Measurements from ENCODE around the gene ERBIN.
"Not testable (repeated sequence)": the region's sequence is repeated elsewhere in the genome, so short reads cannot be mapped to it uniquely, and the experiment has no call there.

DNA sequence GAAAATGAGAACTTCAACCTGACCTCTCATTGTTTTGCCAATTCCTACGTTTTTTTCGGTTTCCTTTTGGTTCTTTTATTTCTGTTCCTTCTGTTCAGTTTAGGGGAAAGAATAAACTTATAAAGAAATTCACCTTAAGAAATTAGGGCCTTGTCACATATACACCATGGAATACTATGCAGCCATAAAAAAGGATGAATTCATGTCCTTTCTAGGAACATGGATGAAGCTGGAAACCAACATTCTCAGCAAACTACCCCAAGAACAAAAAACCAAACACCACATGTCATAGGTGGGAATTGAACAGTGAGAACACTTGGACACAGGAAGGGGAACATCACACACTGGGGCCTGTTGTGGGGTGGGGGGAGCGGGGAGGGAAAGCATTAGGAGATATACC lies 46.5 kb downstream of the ERBIN start:
- not testable (repeated sequence) for TF ChIP-seq L3MBTL2 (conservative IDR thresholded peaks at IDR 0.05); ZNF384 (IDR thresholded peaks at IDR 0.05); FOXA1 (IDR thresholded peaks at IDR 0.05); NFRKB (IDR thresholded peaks at IDR 0.05); SP1 (IDR thresholded peaks at IDR 0.05); BHLHE40 (IDR thresholded peaks at IDR 0.05; ENCODE audit: borderline replicate concordance); TARDBP (IDR thresholded peaks at IDR 0.05); FOXK2 (IDR thresholded peaks at IDR 0.05)
- TF ChIP-seq, protein P1, sequence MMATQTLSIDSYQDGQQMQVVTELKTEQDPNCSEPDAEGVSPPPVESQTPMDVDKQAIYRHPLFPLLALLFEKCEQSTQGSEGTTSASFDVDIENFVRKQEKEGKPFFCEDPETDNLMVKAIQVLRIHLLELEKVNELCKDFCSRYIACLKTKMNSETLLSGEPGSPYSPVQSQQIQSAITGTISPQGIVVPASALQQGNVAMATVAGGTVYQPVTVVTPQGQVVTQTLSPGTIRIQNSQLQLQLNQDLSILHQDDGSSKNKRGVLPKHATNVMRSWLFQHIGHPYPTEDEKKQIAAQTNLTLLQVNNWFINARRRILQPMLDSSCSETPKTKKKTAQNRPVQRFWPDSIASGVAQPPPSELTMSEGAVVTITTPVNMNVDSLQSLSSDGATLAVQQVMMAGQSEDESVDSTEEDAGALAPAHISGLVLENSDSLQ (IDR thresholded peaks at IDR 0.05), result not testable (repeated sequence)

All from HEK293T (cell line).